ENCODE results near the gene TPD52L1.

TPD52L1 gene

DNA sequence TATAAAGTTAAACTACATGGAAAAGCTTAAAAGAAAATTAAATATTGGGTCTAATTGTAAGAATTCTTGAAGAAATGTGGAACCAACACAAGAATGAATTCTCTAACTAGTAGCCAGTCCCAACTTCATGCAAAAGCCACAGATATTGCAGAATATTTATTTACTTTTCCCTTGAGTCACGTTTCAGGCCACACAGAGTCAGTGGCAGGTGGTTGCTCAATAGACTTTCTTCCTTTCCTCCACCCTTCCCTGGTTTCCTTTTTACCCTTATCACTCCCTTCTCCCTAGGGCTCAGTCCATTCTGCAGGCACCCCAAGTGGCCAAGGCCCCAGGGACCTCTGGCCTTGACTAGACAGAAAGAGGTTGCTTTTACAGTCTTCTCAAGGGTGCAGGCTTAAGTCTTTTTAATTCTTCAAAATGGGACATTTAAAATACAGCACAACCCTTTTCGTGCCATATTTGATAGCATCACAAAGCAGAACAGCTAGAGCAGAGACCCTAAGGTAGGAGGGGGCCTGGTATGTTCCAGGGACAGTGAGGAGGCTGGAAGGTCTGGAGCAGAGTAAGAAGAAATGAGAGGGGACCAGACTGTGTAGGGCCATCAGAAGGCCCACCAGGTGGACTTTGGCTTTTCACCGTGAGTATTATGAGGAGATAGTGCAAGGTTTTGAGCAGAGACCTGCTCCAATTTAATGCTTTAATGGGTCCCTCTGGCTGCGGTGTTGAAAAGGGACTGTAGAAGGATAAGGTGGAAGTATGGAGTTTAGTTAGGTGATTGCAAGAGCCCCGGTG, 83.2 kb downstream of the TPD52L1 start:
- DNase-seq (ENCODE audit: low read depth, low spot score) = no peak

DNA sequence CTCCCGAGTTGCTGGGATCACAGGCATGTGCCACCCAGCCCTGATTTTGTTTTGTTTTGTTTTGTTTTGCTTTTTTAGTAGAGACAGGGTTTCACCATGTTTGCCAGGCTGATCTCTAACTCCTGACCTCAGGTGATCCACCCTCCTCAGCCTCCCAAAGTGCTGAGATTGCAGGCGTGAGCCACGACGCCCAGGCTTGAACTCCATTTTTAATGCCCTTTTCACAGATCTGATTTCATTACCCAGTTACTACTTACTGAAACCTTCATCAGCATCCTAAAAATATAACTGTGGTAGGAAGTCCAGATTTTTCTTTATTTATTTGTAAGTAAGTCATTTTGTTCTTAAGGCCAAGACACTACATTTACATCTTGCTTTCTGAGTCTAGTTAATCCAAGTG, 84.2 kb downstream of the TPD52L1 start:
- no peak for DNase-seq (ENCODE audit: low read depth, low spot score)

DNA sequence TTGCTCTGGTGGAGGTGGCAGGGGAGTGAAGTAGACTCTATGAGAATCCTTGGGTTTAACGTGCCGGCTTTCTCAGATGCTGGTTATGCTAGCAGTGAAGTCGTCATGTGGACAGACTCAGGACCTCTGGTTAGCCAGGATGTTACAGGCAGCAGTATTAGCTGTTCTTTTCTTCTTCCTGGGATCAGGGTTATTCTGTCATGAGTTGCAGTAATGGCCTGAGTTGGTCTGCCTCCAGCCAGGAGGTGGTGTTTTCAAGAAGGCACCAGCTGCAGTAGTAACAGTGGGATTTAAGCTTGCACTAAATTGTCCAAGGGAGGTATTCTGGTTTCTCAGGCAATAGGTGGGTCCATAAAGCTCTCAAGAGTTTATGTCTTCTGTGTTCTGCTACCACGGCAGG, 91.5 kb downstream of the TPD52L1 start:
- no peak for DNase-seq (ENCODE audit: low read depth, low spot score)

DNA sequence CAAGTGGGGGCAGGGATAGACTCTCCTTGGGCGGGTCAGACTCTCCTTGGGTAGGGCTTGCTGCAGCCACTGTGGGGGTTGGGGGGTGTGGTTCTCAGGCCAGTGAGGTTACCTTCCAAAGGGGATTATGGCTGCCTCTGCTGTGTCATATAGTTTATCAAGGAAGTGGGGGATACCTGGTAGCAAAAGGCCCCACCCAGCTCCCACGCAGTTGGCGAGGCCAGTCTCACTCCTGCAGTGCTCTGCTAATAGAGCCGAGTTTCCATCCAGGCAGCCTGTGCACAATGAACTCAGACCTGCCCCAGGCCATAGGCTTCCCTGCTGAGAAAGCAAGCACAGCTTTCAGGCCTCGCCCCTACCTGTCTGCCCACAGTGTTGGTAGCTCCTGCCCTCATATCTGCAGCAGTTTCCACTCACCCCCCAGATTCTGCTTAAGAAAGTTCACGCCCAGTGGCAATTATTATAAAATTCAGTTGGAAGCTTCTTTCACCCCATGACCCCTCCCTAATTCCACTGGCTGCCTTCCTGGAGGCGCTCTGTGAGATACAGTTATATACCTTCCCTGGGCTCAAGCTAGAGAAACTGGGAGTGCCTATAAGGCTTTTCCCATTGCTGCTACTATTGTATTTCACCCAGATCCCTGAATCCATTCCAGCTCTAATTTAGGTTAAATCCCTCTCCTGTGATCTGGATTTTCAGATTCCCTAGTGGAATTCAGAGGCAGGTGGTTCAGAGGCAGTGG, 92.1 kb downstream of the TPD52L1 start:
- no peak for DNase-seq (ENCODE audit: low read depth, low spot score)

DNA sequence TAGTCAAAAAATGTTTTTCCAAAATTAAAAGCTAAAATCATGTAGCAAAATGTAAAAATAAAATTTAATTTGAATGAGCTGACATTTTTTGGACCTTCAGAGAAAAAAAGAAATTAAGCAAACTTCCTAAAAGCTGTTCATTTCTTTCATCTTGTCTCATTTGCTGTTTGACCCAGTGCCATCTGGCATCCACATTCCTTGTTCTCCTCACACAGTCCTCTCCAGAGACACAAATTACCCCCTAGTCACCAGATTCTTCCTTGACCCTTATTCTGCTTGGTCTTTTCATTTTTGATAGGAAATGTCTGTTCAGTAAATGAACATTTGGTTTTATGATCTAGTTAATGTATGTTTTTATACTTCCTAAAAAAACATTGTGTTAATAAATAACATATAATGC, 93.0 kb downstream of the TPD52L1 start:
- no peak for DNase-seq (ENCODE audit: low read depth, low spot score)

DNA sequence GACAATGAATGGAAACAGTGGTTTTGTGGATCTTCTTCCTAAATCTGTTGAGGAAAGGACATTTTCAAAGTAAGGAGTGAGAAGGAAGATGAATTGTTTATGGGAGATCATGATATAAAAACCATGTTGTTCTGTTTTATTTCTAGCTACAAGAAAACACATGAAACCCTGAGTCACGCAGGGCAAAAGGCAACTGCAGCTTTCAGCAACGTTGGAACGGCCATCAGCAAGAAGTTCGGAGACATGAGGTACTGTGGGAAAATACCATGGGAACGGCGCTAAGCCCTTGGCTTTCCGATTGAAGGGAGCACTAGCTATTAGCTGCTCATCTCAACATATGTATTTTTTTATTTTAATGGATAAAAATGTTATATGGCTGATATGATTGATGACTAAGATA, 94.6 kb downstream of the TPD52L1 start:
- DNase-seq (ENCODE audit: low read depth, low spot score) = no peak

DNA sequence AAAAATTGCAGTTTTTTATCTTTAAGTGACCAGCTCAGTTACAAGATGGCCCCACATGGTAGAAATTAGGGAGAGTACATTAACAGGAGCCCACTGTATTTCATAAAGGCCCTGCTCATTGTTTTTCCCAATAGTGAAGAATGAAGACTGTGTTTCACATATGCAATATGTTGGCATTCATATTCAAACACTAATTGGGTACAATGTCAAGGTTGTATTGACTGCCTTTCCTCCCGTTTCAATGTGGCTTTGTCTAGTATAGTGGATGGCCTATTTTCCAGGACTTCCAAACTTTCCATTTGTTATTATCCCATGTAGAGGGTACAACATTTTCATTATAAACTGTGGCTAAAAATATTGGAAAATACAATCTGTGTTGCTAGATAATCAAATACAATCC, 96.9 kb downstream of the TPD52L1 start:
- DNase-seq (ENCODE audit: low read depth, low spot score) = no peak

DNA sequence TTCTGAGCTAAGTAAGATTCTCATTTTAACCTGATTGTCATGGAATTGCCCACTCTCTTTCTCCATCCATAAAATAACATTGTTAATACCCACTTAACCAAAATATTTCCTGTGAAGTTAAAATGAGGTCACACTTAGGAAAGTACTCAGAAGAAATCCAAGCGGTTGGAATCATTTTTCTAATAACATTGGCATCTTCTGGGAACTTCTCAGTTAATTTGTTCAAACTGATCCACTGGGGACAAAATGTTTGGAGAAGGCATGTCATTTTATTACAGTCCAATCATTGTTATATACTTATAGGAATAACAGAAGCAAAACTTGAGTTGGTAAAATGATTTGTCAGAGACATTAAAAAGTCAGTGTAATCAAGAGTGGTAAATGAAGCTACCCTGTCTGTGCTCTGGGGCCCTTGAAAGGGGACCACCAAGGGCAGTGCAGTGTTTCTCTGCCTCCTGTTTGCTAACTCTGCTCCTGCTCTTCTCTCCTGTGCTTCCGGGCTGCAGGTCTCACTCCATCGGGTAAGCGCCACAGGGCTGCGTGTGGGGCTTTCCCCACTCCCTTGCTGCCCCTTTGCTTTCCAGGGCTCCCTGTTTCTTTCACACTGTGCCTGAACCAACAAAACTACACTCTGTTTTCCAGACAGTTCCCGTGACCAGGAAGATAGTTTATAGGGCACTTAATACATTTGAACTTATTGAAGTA, 98.1 kb downstream of the TPD52L1 start:
- DNase-seq (ENCODE audit: low read depth, low spot score) = peak; percentile 22

DNA sequence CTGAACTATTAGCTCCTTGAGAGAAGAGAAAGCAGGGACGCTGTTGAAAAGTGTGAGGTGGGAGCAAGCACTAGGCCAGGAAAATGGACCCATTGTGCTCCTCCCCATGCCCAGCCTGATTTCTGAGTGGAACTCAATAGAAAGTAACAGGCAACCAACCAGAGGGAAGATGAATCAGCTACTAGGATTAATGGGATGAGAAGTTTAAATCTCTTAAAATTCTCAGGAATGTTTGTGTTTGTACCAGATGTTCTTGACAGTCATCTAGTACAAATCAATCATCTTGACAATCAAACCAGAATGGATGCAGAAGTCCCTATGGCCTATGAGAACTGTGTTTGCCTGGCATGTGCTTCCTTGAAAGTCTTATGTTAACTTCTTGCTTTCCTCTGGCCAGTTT, 99.3 kb downstream of the TPD52L1 start:
- DNase-seq (ENCODE audit: low read depth, low spot score) = peak; percentile 33

DNA sequence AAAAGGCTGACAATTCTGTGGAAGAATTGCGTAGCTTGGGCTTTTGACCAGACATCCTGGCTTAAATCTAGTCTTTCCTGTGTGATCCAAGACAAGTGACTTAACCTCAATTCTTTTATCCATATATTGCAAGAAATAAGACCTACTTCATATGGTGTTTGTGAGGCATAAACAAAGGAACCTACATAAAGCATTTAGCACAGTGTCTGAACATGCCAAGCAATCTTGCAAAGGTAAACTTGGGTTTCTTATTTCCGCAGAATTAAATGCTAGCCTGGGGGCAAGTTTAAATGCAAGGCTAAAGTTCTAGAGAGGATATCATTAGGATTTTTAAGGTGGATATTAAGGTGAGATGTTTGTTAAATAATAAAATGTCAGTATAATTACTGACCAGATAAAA, 100.3 kb downstream of the TPD52L1 start:
- no peak for DNase-seq (ENCODE audit: low read depth, low spot score)

DNA sequence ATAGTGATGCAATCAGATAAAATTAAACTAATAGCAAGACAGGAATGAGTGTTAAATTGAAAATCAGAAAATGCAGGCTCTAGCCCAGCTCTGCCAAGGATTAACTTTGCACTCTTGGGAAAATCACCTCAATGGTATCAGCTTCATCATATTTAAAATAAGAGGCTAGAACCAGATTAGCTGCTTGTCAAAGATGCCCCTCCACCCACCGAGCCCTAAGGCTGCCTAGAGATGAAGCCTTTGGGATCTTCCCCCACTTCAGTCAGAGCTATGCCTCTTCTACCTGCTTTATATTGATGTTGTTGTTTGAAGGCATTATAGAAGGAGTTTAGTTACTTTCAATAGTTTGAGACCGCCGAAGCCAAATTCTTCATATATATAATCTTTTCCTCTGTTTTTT, 100.7 kb downstream of the TPD52L1 start:
- DNase-seq (ENCODE audit: low read depth, low spot score) = no peak

DNA sequence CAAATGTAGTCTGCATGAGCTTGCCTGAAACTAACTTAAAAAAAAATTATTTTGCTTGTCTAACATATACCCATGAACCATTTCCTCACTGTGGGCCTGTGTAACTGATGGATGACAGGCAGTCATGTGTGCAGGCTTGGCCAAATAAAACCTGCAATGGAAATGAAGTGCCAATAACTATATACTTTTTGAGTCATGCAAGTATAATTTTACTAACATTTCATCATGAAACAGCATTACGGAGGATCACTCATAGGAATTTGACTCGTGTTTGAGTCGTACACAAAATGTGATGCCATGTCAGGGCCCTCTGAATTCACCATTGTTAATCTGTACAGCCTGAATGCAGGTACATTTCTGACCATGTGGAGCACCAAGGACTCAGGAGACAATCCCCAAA, 101.6 kb downstream of the TPD52L1 start:
- no peak for DNase-seq (ENCODE audit: low read depth, low spot score)

DNA sequence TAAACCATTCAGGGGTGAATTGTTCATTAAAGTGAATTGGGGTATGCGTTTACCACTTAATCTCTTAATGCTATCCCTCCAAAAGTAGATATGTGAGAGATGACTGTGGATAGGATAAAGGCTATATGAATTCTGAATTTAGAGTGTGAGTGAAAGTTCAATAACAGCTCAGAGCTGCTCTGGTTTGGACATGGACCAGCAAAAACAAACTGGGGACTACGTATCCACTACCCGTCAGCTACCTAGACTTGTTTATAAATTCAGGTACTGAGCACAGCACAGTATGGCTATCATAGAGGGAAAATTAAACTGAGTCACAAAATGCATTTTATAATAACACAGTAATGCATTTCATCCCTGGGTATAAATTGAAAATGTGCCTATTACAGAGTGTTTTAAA, 103.8 kb downstream of the TPD52L1 start:
- peak; percentile 76 for DNase-seq (ENCODE audit: low read depth, low spot score)

DNA sequence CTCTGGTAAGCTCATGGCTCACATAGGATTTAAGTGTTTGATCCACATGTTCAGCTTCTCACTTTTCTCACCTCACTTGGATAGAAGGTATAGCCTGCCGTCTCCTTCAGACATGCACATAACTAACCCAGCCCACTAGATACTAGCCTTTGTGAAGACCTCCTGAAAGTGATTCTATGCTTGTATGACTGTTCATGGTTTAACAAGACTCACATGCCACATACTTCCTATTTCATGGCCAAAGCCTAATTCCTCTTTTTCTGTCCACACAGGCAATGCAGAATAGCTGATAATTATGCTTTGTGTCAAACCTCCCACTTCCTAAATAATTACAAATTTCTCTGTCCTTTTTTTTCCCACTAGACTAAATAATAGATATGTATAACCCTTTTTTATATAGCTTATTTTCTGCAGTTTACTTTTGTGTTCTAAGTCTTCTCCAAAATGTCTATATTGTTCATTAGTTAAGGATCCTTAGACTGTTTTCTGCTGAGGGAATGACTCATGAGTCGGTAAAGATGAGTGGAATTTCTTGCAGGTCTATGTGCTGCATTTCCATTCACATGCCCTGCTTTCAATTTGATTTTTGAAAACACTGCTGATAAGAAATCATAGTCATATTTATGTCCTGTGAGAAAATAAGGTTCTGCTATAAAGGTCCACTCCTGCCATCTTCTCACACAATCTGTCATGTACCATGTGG, 105.2 kb downstream of the TPD52L1 start:
- no peak for DNase-seq (ENCODE audit: low read depth, low spot score)

DNA sequence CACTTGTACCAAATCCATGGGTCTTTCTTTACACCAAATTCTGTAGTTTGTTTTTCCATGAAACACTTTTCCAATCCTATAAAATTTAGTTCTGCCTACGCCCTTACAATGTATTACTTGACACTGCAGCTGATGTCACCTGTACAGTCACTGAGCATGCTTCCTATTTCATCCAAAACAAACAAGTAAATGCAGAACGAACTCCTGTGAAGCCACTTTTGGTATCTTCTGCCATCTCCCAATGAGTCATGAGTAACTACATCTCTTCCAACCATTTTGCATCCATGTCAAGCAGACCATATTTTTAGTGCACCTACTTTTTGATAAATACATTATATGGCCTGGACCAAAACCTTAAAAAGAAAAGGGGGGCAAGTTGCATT, 105.8 kb downstream of the TPD52L1 start:
- no peak for DNase-seq (ENCODE audit: low read depth, low spot score)

DNA sequence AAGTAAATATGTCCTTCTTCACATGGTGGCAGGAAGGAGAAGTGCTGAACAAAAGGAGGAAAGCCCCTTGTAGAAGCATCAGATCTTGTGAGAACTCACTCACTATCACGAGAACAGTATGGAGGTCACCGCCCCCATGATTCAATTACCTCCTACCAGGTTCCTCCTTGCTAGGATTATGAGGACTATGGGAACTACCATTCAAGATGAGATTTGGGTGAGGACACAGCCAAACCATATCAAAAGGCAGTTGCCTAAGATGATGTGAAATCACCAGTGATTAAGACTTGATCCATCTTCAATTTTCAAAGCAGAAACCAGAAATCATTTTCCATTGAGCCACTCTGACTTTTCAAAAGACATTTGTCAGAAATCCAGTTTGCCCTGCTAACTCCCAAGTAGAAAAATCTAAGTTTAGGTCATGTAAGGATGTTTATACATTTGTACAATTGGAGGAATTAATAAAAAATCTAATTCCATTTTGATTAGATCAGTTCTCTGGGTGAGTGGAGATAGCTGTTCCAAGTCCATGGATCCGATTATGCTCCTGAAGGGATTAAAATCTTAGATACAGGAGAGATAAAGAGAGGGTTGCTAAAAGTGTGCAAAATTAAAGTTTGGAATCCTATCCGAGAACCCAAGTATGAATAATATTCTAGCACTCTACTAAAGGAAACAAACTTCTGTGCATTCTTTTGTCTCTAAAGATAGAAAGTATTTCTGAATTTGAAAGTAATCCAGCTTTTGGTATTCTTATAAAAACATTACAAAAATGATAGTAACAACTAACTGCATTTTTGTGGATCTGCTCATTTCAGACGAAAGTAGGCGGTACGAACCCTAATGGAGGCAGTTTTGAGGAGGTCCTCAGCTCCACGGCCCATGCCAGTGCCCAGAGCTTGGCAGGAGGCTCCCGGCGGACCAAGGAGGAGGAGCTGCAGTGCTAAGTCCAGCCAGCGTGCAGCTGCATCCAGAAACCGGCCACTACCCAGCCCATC, 108.7 kb downstream of the TPD52L1 start:
- peak; percentile 71 for DNase-seq (ENCODE audit: low read depth, low spot score)

DNA sequence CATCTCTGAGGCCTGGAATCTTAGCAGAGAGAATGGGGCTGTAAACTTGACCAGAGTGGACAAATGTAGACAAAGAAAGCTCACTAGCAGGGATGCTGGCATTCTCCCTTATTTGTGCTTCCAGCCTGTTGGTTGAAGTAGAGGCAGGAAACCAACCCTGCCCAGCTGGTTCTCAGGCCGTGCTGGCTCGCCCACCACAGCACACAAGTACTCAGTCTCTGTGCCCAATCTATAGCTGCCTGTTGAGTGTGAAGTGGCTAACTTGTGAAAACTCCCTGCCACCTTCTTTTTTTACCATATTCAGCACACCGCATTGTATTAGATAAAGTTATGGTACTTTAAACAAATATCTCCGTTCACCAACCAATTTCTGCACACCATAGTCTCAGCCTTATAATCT, 110.9 kb downstream of the TPD52L1 start:
- DNase-seq (ENCODE audit: low read depth, low spot score) = no peak

DNA sequence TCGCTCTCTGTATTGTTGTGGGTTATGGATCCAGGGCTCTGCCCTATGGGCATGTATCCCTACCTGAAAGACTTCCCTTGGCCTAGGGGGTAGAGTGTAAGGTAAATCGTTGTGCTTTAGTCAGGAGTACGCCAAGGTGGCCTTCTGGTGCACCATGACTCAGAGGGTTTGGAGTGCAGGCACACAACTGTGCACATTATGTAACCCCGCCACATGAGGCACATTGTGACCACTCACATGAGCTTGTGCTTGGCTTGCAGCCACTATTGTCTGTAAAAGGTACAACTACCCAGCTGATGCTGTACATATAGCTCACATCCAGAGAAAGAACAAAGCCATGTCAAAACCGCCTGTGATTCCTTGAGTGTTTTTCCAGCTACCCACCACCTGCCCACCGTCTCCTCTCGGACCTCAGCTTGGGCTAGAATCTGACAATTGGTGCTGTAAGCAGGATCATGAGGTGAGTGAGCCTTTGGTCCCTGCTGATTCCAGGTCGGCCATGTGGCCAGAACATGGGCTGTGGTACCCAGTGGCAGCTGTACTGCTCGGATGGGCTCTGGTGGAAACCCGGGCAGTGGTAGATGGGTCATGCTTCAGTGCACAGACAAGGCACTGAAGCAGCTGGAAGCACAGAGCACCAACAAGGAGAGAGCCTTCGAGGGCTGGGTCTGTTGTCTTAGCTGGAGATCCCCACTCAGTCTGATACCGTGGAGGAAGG, 114.4 kb downstream of the TPD52L1 start:
- DNase-seq (ENCODE audit: low read depth, low spot score) = no peak

DNA sequence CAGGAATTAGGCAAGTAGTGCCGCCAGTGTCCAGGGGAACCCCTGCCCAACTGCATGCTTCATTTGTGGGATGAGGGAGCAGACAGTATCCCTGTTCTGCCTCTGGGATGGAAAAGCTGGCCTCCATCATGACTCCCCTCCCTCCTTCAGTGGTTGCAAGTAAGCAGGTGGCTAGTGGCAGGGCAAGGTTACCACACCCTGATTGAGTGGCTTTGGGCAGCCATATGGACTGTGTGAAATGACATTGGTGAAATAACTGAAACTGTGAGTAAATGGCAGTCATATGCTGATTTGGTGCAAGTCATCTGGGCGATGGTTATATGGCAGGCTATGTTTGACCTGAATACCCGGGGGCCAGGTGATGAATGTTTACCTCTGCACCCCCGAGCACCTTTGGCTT, 115.2 kb downstream of the TPD52L1 start:
- no peak for DNase-seq (ENCODE audit: low read depth, low spot score)

DNA sequence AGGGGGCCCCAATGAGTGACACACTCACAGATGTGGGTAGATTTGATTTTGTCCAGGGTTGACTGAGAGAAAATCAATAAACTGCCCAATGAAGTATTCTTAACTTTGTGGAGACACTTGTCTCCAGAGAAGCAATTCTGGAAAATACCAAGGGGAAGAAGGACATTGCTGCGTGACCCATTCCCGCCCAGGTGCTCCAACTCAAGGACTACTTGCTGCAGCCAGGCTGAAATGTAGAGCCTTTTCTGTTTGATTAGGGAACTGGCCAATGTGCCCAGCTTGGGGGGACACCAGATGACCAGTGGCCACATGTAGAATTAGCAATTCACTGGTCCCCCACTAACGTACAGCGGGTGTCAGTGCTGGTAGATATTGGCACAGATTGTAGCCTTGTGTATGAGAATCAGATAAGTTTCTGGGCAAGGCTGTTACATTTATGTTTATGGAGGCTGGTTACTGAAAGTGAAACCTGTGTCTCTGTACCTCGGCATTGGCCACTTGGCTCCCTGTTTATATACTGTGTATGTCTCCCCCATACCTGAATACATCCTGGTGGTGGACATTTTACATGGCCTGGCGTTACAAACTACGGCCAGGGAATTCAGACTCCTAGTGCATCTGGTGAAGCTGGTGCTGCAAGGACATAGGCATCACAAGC, 115.9 kb downstream of the TPD52L1 start:
- no peak for DNase-seq (ENCODE audit: low read depth, low spot score)

Measured in astrocyte of the hippocampus (primary cell).